ENCODE results near the gene PPP6R1.

PPP6R1 gene

DNA sequence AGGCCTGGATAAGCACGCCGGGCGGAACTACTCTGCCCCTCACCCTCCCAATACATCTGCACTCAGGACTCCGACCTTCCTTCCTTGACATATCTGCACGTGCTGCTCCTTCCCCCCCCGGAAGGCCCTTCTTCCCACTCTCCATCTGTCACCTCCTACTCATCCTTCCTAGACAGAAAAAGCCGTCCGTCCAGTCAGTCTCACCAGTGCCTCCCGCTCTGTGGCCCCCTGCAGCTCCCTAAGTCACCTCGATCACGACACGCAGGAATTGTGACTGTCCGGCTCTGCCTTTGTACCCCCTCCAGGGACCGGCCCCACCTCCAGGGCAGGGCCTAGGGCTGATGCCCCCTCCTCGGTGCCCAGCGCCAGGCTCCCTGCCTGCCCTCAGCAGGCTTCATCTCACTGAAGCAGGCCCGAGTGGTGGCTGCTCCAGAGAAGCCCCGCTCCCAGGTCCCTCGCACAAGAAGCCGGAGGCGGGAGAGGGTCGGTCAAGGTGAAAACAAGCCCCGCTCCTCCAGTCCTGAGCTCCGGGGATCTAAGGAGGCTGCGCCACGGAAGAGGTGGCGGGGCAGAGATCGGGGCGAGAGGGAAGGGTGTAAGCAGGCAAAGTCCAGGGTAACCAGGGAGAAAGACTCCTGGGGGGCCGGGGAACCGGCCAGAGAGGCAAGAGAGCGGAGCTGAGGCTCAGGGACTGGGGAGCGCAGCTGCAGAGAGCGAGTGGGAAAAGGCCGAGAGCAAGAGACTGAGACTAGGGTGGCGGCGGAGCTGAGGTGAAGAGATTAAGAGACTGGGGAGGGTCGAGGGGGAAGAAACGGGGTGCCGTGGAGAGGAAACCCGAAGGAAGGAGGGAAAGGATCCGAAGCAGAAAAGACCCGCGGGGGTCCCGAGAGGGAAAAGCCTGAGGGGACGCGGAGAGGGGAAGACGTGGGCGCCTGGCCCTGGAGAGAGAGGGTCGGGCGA, 1.1 kb downstream of the PPP6R1 start:
- DNase-seq, result no peak

DNA sequence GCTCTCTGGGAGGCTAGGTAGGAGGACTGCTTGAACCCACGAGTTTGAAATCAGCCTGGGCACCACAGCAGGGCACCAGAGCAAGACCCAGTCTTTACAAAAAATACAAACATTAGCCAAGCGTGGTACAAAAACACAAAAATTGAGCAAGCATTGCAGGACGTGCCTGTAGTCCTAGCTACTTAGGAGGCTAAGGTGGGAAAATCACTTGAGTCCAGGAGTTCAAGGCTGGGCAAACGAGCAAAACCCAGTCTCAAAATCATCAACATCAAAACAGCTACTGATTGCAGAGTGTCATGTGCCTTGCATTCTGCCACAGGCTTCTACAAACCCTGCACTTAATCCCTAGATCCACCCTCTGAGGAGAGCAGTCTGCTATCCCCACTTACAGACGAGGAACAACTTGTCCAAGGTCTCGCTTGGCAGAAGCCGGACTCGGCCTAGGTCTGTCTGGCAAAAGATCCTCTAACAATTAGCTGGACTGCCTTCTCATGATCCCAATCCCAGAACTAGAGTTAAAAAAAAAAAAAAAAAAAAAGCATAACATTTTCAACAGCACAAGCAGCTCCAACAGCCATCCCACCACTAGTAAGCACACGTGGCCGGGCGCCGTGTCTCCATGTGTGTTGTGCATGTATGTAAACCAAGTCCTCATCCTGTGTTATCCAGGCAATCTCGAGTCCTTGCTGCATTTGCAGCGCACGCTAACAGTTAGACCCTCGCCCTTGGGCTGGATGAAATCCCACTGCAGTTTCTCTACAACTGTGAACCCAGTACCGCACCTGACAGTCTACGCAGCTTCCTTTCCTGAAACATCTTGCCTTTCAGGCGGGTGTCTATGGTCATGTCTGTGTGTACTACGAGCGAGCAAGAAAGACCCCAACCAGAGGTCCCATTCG, 2.0 kb downstream of the PPP6R1 start:
- DNase-seq, result no peak

DNA sequence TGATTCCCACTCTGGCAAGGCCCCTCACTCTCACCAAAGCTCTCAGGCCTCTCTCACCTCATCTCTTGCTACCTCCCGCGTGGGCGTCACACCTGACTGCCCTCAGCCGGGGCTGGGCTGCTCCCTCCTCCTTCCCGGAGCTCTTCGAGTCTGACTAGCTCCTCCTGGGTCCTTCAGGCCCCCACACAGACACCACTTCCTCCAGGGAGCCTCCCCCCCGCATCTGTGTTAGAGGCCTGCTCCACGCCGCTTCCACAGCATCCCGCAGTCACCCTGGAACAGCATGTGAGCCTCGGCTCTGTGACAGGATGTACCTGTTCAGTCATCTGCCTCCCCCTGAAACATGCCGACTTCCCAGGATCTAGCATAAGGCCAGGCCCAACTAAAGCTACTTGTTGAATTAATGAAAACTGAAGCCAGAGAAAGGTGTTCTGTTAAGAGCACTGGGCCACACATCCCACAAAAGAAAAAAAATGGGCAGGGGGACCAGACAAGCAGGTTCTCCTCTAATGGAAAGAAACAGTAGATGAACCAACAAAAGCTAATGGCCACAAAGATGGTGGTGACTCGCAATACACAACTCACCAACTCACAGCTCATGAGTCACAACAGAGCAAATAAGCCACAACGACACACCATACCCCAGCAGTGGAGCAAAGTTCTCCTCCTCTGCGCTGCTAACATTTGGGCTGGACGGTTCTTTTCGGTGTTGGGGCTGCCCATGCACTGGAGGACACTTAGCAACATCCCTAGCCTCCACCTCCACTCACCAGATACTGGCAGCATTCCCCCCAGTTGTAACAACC, 3.0 kb downstream of the PPP6R1 start:
- DNase-seq, result peak; percentile 38

DNA sequence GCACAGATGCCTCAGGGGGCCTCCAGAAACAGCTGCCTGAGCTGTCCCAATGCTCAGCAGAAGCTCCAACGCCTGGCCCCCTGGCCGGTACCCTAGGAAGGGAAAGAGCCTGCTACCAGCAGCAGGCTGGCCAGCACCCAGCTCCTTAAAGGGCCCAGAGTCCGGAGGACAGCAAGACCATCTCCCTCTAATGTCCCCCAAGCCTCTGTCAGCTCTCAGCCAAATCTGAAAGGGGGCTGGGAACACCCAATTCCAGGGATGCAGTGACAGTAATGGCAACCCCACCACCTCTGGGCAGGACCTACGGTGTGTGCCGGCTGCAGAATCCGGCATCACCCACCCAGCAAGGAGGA, 4.2 kb downstream of the PPP6R1 start:
- no peak for DNase-seq

DNA sequence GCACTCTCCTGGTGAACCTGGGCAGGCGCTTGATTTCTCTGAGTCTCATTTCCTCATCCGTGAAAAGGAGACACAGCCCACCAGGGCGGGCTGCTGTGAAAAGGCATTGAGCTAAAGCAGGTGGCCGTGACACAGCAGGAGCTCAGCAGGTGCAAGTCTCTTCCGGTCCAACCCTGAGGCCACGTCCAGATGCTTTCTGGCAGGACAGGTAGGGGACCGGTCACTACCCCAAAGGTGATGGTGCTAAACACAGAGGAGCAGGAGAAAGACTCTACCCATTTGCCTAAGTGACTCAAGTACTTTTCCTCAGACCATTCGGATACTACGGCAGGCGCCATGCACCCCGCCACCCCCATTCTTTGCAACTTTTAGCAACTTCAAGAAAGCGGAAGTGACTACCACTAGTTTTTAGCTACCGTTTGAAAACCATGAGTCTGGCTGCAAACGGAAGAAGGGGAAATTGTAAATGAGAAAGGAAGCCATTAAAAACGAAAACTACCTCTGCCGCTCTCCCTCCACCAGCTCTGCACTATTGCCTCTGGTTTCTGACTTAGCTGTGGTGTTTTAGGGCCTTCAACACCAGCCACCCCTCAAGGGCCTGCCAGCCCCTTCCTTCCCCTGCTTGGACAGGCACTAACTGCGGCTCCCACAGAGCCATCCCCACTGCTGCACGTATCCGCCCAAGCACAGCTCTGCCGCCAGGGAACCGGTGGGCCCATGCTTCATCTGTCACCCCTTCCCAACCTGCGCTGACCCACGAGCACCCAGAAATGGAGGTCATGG, 4.8 kb downstream of the PPP6R1 start:
- peak; percentile 79 for DNase-seq

DNA sequence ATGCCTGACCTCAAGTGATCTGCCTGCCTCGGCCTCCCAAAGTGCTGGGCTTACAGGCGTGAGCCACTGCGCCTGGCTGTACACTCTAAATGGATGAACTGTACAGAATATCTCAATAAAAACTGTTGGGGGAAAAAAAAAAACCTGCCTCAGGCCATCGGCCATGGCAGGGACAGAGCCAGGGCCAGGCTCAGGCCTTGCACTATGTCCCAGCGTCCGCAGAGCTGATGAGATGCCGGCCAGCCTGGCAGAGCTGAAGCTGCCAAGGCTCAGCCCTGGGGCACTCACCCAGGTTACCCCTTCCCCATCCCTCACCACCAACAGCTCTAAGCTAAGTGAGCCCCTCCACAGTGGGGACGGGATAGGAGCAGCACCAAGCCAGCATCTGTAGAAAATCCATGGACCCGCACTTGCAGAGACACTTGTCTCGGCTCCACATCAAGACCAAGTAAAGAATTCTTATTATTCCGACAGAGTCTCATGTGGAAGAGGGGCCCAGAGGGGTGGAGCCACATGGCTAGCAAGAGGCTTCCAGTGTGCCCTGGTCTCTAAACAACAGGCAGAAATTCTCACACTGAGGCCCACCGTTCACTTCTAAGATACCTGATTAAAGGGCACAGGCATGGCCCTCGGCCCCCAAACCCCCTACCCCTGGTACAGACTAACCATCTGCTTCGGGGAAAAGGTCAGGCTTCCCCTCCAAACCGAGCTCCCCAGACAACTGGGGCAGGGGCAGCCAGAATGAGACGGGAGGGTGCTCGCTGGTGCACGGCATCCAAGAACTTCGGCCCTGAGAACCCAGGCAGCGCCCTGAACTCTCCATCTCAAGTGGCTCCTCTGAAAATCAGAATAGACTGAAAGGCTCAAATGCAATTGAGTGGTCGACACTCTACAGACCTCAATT, 5.8 kb downstream of the PPP6R1 start:
- DNase-seq, result no peak

DNA sequence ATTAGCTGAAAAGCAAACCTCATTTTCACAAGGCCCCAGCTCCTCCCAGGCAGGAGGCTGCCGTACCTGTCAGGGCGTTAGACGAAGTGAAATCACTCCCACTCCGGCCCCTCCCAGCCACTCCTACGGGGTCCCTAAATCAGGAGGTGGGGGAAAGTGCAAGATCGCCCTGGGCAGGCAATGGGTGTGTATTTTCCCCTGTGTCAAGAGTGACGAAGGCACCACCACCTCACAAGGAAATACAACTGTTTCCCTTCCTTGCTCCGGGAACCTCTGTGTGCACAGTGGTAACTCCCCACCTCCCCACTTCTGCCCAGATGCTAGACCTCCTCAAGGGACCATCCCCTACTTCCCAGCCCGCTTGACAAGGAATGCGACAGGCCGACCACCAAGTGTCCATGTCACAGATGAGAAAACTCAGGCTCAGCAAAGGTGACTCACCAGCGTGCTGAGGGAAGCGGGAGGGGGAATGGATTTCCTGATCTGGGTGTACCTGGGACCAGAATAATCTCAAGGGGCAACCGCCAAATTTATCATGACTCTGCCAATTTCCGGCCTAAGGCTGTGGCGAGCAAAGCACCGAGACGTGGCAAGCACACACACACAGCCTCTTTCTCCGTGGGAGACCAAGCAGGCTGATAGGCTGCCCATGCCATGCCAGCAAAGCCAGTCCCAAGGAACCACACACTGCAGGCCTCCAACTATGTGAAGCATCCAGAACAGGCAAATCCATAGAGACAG, 7.3 kb downstream of the PPP6R1 start:
- peak; percentile 34 for DNase-seq

DNA sequence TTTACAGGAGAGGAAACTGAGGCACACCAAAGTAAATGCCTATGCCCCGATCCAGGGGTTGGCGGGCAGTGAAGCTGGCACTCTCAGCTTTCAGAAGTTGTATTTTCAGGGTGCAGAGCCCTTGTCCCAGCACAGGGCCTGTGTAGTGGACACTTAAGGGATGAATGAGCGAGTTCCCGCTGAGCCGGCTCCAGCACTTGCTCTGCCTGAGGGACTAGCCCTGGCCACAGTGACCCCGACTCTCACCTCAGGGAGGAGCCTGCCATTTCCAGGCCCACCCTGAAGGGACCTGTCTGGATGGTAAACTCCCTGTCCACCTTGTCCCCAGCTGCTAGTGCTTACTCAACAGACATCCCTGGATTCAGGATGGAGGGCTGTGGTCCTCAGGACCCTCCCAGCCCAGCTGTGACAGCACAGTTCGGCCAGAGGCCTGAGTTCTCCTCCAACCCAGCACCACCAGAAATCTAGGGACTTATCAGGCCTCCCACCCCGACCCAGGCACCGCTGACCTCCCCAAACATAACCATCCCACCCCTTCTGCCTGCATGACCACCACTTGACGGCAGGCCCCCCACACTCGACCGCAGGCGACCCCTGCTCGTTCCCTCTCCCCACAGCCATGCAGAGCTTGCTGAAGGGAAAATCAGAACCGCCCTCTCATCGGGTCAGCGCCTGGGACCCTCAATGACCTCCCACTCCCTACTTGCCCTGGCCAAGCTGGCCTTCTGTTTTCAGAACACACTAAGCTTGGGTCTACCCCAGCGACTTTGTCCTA, 8.4 kb downstream of the PPP6R1 start:
- no peak for DNase-seq

DNA sequence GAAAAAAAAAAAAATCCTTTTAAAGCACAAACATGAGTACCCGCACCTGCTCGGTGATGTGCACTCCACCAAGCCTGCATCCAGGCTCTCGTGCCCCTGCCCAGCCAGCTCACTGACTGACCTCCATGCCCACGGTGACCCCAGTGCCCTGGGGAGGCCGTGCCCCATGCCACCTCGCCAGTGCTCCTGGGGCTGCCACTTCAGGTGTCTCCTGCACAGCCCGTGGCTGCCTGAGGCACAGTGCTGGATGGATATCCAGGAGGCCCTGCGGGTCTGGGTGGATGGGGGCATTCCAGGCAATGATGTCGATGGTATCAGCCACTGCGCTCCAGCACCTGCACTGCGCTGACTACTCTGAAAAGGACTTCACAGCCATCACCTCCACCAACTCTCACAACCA, 9.0 kb downstream of the PPP6R1 start:
- no peak for DNase-seq

DNA sequence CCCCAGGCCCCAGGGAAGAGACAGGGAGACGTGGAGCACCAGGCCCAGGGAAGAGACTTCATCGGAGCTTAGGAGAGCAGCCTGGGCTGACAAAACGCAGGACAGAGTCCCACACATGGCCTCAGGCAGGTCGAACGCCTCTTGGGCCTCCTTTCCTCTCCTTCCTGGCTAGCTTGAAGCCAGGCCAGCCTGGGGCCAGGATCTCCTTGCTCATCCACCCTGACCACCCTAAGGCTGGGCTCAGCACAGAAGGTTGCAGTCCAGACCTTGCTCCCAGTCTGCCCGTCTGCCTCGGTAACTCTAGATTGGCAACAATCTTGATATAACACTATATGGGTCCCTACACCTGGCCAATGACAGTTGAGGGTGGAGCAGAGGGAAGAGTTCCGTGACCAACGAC, 10.1 kb downstream of the PPP6R1 start:
- no peak for DNase-seq

DNA sequence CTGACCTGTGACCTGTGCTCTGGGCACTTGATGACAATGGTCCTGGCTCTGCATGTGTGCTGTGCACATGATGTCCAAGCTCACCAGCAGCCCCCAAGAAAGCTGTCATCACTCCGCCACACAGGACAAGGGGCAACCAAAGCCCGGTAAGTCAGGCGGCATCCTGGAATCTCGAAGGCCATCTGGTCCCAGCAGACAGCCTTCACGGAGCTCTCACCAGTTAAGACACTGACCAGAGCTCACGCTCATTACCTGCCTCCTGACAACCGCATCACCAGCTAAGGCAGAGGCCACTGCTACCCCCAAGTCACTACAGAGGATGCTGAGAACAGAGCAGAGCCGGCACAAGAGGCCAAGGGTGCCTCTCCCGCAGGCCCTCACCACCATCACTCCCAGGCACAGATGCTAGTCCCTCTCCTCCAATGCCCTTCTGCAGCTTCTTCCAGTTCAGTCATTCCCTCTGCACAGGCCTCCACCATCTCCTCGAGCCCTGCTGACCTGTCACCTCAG, 10.6 kb downstream of the PPP6R1 start:
- DNase-seq, result no peak

DNA sequence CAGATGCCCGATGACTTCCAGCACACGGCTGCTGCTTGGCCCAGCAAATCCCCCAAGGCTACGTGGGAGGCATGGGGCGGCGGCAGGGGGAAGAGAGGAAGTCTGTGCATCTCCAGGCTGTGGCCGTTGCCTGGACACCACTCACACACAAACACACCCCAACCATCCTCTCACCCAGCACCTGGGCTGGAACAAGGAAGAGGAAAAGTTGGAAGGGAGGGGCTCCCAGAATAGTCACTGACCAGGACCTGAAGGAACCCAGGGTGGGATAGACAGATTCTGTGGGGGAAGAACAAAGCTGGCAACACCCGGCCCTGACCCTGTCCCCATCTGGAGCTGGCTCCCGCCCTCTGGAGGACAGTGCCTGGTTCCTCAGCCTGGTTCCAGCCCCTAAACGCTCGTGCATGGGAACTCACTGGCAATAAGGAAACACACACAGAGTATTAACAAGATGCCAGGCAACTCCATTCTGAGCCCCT, 11.2 kb downstream of the PPP6R1 start:
- no peak for DNase-seq

DNA sequence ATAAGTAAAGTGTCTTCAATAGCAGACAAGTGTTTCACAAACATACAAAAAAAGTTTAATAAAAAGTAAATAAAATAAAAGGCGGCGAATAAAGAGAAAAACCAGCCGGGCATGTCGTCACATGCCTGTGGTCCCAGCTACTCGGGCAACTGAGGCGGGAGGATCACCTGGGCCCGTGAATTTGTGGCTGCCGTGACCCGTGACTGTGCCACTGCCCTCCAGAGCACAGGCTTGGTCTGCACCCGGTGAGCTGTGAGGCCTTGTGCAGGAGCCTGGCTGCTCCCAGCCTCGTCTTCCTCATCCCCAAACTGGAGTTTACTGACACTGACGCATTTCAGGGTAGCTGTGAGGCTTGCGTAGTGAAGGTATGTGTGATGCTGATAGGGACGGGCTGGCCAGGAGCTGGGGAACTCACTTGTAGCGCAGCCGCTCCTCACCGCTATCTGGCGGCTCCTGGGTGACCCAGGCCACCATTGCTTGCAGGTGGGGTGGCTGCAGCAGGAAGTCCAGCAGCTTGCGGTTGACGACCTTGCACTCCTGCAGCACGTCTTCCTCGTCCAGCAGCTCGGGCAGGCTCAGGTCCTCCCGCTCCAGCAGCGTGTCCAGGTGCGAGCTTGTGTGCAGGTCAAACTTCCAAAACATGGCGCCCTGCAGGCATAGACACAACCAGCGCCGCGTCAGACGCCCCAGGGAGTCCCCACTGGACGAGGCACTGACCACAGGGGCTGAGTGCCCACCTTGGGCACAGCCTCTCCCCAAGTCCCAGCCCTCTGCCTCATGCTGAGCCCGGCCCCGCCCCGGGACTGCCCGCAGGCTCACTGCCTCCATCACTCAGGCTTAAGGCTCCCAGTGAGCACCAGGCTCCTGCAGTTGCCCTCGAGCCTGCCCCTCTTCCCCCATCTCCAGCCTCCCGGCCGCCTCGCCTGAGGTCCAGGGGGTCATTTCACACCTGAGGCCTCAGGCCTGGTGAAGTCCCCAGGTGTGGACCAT, 12.1 kb downstream of the PPP6R1 start:
- no peak for DNase-seq

DNA sequence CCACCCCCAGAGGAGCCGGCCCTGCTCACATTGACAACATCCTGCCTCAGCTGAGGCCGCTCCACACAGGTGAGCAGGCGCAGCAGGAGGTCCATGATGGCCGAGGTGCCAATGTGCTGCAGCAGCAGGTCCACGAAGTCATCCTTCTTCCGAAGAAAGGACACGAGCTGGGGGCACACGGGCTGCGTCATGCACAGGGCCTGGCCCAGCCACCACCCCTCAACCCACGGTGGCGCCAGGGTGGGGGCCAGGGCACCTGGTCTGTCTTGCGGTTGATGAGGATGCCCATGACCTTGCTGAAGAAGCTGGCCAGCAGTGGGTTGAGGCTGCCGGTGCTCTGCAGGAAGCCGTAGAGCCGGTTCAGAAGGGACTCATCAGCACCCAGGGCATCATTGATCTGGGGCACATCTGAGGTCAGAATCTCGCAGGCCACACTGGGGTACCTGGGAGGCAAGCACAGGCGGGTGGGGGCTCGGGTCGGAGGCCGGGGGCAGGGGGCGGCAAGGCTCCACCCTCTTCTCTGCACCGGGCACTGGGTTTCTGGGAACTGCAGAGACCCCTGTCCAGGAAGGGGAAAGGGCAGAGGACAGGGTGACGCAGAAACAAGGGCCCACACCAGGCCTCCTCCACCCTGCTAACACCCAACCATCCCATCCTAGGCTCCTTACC, 13.4 kb downstream of the PPP6R1 start:
- no peak for DNase-seq

DNA sequence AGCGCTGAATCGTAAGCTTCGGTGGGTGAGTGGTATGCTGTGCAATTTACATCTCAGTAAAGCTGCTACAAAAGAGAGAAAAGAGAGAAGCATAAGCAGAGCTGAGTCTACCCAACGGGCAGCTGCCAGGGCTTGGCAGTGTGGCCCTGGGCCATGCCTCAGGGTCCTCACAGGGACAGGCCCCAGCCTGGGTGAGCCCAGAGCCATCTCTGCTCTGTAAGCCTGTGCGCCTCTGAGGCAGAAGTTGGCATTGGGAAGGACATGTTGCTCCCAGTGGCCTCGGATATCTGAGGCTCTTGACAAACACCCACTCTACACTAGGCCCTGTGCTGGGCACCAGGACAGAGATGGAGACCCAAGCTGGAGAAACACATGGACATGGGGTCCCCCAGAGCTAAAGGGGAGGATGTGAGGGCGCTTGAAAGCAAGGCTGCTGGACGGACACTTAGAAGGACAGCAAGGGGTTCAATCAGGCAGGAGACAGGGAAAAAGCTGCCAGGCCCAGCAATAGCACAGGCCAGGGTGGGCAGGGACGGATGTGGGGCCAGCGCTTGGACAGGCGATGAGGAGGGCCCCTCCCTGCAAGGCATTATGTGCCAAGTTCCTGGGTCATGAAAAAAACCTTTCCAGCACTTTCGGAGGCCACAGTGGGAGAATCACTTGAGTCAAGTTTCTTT, 14.7 kb downstream of the PPP6R1 start:
- DNase-seq, result no peak

DNA sequence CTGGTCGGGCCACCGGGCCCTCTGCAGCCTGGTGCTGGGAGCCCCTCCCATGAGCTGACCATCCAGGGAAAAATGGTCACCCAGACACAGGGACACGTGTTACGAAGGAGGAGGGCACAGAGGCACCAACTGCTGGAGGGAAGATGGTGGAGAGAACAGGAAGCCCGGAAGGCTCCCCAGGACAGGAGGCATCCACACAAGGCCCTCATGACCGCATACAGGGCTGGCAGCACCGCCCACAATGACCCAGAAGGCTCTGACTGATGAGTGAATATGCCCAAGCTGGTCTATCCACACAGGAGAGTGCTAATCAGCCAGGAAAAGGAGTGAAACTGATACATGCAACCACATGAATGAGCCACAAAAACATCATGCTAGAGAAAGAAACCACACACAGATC, 16.3 kb downstream of the PPP6R1 start:
- no peak for DNase-seq
